HG02588 (cell line): ENCODE results near the gene NDE1.
"Not testable (repeated sequence)": the region's sequence is repeated elsewhere in the genome, so short reads cannot be mapped to it uniquely, and the experiment has no call there.

Experiments
- ATAC-seq: cut with Tn5 transposase; IDR thresholded peaks from one replicate; pipeline ENCODE4 v1.9.1; 2021; ENCODE audit warnings: mild to moderate bottlenecking, moderate library complexity; ENCODE audit not compliant: unreplicated experiment

NDE1 gene

DNA sequence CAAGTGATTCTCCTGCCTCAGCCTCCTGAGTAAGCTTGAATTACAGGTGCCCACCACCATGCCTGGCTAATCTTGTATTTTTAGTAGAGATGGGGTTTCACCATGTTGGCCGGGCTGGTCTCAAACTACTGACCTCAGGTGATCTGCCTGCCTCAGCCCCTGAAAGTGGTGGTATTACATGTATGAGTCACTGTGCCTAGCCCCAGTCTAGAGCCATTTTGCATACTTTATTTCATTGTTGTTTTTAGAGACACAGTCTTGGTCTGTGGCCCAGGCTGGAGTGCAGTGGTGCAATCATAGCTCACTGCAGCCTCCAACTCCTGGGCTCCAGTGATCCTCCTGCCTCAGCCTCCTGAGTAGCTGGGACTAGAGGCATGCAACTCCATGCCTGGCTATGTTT lies 42.5 kb downstream of the NDE1 start:
- not testable (repeated sequence) for ATAC-seq

- no peak for ATAC-seq
These were observed 44.5 kb downstream of the NDE1 start for GRCh38 chr16:15694499-15694898.

- ATAC-seq, result no peak
These were observed 49.8 kb downstream of the NDE1 start for GRCh38 chr16:15699819-15700218.

DNA sequence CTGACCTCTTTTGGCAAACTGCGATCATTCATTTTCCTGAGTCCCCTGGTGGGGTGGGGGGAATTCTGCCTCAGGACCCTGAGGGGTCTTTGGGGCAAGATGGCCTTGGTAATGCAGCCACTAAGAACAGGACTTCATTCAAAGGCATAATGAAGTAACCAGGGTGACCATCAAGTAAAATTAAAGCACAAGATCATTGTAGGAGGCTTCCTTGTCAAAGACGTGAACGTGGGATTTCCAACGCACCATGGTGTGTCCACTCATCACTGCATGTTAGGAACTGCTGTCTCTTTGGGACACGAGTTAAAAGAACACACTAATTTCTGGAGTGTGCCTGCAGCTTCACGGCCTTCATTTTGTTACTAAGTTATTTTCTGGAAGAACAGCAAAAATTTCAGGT lies 51.3 kb downstream of the NDE1 start:
- no peak for ATAC-seq

DNA sequence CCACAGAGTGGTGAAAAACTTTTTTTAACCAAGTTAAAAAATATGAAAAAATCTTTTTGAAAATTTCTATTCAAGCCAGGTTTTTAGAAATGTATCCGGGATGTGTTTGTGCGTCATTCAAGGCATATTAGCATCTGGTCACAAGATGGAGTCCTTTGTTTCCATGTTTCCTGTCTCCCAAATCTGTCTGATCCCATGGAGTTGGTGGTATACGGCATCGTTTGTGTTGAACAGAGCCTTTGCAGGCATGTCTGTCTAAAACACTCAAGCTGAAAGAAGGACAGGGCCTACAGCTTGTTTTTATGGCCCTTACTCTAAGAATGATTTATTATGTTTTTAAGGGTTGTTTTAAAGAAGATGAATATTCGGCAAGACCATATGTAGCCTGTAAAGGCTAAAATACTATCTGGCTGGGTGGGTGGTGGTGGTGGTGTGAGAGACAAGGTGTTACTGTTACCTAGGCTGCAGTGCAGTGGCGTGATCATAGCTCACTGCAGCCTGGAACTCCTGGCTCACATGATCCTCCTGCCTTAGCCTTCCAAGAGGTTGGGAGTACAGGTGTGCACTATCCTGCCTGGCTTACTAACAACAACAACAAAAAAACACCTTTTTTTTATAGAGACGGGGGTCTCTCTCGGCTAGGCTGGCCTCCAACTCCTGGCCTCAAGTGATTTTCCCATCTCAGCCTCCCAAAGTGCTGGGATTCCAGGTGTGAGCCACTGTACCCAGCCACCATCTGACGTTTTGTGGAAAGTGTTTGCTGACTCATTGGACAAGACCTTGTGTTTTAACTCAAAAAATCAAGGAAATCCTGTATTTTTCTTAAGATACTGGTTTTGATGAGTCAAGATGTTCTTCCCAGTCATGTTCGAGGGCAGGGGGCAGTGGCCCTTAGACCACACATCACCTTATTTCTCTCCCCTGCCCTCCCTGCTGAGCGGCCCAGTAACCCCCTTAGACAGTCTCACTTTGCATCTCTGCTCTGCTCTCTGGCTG lies 52.2 kb downstream of the NDE1 start:
- no peak for ATAC-seq

- no peak for ATAC-seq
These were observed 53.1 kb downstream of the NDE1 start for GRCh38 chr16:15703029-15703736.

DNA sequence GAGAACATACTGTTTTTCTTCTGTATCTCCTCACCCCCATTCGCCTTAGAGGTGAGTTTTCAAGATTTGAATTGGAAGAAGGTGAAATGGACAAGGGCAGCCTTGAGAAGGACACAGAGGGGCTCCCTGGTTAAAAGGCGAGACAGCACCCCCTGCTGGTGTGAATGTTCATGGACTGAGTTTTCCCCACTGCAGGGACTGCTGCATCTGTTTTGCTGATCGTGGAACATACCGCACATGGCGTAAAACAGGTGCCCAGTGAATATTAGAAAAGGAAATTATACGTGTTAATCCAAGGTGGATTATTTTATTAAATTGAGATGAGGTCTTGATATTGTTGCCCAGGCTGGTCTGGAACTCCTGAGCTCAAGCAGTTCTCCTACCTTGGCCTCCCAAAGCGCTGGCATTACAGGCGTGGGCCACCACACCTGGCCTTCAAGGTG lies 54.5 kb downstream of the NDE1 start:
- ATAC-seq, result no peak

DNA sequence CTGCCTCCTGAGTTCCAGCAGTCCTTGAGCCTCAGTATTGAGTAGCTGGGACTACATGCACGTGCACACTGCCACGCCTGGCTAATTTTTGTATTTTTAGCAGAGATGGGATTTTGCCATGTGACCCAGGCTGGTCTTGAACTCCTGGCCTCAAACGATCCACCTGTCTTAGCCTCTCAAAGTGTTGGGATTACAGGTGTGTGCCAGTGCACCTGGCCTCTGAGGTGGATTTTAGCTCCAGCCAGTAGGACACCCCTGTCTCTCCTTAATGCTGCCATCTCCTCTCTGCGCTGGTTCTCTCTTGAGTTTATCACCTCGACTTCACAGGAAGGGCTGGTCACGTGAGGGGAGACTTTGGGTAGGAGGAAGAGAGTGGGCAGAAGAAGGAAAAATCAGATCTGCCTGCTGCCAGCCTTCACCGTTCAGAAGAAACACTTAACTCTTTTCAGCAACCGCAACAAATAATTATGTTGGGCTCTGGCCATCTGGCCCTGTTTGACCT lies 55.1 kb downstream of the NDE1 start:
- no peak for ATAC-seq

DNA sequence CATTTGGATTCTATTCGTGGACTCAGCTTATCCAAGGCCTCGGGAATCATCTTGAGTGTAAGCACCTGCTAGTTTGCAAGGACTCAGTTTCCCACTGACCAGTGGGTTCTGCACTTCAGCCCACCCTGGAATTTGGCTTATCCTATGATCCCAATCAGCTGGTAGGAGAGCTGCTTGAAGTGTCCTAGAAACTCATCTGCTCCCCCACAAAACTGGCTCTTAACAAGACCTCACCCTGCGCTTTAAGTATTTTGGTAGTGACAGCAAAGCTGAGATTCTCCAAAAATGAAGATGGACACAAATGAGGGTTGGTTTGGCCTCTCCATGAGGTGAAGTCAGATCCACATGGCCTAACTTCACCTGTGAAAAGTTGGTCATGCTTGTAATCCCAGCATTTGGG lies 57.3 kb downstream of the NDE1 start:
- ATAC-seq, result no peak

DNA sequence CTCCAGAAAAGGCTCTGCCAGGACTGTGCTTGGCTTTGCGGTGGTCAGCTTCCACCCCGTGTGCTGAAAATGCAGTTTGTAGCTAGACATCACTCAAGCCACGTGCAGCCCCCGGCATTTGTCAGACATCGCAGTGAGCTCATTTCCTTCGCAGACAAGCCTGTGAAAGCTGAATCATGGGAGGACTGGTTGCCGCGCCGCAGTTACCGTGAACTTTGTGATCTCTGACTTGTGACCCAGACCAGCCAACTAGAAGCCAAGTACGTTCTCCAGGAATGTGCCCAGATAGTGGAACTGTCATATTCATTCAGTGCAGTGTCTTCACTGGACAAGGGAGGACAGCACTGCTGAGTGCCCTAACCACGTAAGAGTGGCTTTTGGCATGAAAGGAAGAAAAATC lies 58.1 kb downstream of the NDE1 start:
- ATAC-seq, result no peak

GRCh38 chr16:15708997-15709396 lies 59.0 kb downstream of the NDE1 start:
- no peak for ATAC-seq

DNA sequence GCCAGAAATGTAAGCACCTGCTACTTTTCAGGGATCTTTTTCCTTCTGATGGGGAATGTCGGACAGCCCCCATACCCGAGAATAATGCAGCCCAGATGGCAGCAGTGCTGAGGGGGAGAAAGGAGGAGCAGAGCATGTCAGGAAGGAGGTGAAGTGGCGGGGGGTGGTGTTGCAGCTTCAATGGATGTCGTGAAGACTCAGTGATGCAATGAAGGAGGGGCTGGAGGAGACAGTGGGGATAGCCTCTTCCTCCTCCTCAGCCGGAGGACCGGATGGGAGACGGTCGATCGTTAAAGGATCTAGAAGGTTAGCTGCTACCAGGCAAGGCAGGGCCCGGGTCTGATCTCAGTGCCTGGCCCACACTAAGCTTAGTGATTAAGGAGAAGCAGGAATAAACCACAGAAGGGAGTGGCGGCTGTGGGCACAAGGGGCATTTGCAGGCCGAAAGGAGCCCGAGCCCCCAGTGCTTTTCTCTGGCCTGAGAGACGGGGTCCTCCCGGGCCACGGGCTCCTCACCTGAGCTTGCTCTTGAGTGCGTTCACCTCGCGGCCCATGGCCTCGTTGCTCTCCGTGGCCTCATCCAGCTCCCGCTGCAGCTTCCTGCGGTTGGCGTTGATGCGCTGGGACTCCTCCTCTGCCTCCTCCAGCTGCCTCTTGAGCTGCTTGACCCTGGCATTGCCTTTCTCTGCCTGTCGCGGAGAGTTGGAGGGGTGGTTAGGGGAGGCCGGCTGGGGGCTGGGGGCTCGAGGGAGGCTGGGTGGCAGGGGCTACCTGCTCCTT lies 64.5 kb downstream of the NDE1 start:
- ATAC-seq, result no peak

DNA sequence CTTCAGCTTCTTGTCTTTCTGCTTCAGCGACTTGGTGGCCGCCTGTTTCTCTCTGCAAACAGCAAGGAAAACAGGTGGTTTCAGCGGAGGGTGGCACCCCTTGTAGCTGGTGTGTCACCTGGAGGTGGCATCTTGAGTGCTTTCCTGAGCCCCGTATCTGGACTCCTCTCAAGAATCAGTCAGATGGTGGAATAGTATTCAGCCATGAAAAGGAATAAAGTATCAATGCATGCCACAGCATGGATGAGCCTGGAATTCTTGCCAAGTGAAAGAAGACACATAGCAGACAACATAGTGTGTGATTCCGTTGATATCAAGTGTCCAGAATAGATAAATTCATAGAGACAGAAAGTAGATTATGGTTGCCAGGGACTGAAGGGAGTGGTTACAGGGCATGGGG lies 65.2 kb downstream of the NDE1 start:
- ATAC-seq, result no peak

DNA sequence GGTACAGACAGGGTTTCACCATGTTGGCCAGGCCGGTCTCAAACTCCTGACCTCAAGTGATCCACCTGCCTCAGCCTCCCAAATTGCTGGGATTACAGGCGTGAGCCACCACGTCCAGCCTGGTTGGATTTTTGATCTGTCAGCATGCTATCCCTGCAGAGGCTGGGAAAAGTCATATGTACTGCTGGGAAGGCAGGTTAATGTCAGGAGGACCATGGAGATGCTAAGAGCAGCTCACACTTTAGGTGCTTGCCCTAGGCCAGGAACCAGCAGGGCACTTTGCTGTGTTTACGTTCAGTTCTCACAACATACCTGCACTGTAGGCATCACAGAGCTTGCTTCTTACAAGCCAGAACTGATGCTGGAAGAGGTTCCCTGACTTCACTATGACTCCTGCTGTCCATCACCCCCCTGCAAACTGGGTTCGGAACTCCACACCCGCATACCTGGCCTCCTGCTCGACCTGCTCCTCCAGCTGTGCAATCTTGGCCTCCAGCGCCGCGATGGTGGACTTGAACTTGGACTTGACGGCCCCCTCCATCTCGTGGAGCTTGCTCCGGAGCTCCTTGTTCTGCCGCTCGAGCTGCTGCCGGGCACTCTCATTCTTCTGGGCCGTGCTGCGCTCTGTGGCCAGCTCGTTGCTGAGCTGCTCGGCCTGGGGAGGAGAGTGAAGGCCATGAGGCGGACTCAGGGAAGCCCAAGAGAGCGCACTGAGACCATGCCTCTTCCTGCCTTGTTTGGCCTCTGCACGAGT lies 66.8 kb downstream of the NDE1 start:
- ATAC-seq, result no peak

- ATAC-seq, result no peak
These were observed 71.0 kb downstream of the NDE1 start for GRCh38 chr16:15721018-15721417.

DNA sequence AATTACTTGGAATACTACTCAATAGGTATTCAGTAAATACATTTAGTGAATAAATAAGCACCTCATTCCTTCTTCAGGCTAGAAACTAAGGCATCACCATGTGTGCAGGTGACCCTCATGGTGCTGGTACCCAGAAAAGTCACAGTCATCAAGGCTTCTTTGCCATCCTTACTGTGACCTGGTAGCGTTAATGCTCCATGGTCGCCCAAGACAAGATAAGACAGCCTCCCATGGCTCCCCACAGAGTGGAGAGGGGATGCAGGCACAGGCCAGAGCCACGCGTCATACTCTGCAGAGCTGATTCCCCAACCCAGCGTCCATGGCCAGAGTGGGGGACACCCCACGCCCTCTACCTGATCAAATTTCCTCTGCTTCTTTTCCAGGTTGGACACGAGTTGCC lies 73.8 kb downstream of the NDE1 start:
- ATAC-seq, result no peak

- ATAC-seq, result no peak
These were observed 75.7 kb downstream of the NDE1 start for GRCh38 chr16:15725641-15726240.

DNA sequence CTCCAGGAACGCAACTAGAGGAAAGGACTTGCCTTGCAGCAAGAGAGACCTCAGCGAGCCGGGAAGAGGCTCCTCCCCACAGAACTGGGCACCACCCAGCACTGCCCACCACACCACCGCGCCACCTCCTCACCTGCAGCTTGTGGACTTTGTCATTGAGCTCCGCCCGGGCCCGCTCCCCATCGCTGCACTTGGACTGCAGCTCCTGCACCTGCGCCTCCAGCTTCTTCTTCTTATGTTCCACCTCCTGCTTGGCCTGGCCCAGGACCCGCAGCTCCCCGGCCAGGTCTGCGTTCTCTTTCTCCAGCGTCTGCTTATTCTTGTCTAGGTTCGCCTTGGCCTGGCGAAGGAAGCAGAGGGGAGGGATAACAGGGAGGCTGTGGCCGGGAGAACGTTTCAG lies 76.7 kb downstream of the NDE1 start:
- ATAC-seq, result no peak

DNA sequence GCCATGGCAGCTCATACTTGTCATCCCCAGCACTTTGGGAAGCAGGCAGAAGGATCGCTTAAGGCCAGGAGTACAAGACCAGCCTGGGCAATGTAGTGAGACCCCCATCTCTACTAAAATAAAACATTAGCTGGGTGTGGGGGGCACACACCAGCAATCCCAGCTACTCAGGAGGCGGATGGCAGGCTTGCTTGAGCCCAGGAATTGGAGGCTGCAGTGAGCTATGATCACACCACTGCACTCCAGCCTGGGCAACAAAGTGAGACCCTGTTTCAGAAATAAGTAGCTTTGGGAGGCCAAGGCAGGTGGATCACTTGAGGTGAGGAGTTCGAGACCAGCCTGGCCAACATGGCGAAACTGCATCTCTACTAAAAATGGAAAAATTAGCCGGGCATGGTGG lies 77.7 kb downstream of the NDE1 start:
- not testable (repeated sequence) for ATAC-seq

- no peak for ATAC-seq
These were observed 79.1 kb downstream of the NDE1 start for GRCh38 chr16:15729152-15729551.
